AG10803 (cell line): ENCODE measurements around the gene DMD.

Source experiments
- DNase-seq: peaks from one replicate; pipeline ENCODE4 v3.0.0; 2010; ENCODE audit warnings: low read depth
- H3K4me3 ChIP-seq: 2 replicates; pipeline ENCODE4 v1.5.1; 2011; ENCODE audit warnings: mild to moderate bottlenecking, low read length, control low read depth
- CTCF ChIP-seq: conservative IDR thresholded peaks from 2 replicates; pipeline ENCODE4 v1.5.1; 2011; ENCODE audit warnings: mild to moderate bottlenecking, low read length, control low read depth, inconsistent platforms

Gene DMD

GRCh38 chrX:33211356-33212260 is at the start of gene DMD:
DMD (minus strand) TSS chrX:33211549; CDS start chrX:33211312, 237 bp downstream.
- TF ChIP-seq CTCF = no peak
- peak; percentile 1 for DNase-seq
- no peak within 1 kb of the TSS for H3K4me3 ChIP-seq

GRCh38 chrX:33252306-33252825 is 41.0 kb upstream of the DMD start:
- DNase-seq = no peak
- H3K4me3 ChIP-seq = no peak overlapping the region
- TF ChIP-seq CTCF = no peak

GRCh38 chrX:33218819-33219218 is 7.5 kb upstream of the DMD start:
- H3K4me3 ChIP-seq = no peak overlapping the region
- no peak for DNase-seq
- no peak for TF ChIP-seq CTCF

- no peak for TF ChIP-seq CTCF
- DNase-seq = no peak
- H3K4me3 ChIP-seq = no peak overlapping the region
These were observed 1.2 kb downstream of the DMD start for GRCh38 chrX:33210156-33210555.

GRCh38 chrX:33207056-33207455 is 4.3 kb downstream of the DMD start:
- no peak for DNase-seq
- no peak overlapping the region for H3K4me3 ChIP-seq
- no peak for TF ChIP-seq CTCF

GRCh38 chrX:33205321-33205720 is 6.0 kb downstream of the DMD start:
- no peak overlapping the region for H3K4me3 ChIP-seq
- no peak for TF ChIP-seq CTCF
- no peak for DNase-seq

GRCh38 chrX:33204889-33205288 is 6.5 kb downstream of the DMD start:
- DNase-seq = no peak
- H3K4me3 ChIP-seq = no peak overlapping the region
- no peak for TF ChIP-seq CTCF
